Measurements from ENCODE around the gene FERD3L. TPM values are rescaled to one million over a fixed set of nuclear protein-coding genes. Genes with fewer than 3 reads are reported as not detected.

The FERD3L gene
- total and polyA plus RNA-seq, 4 donors: not detected

GRCh38 chr7:19181634-19182033 lies 36.4 kb upstream of the FERD3L start:
- H3K4me1 ChIP-seq (ENCODE audit: control insufficient read depth in 4 of 4, insufficient read depth in 4 of 4, low read length in 3 of 4): no peaks in the 10 kb centered on the region
- no peak overlapping the region for H3K27ac ChIP-seq (ENCODE audit: low read depth in 1 of 2, low read length in 2 of 2)
- WGBS: 70% methylated on average over 1 of the region's 1 CpG
- TF ChIP-seq HNF4A (conservative IDR thresholded peaks at IDR 0.05) (no peak), RAD21 (IDR thresholded peaks at IDR 0.05) (no peak), FOXA1 (IDR thresholded peaks at IDR 0.05) (no peak), MAX (IDR thresholded peaks at IDR 0.05) (no peak), HNF4G (IDR thresholded peaks at IDR 0.05) (no peak), YY1 (IDR thresholded peaks at IDR 0.05) (no peak), FOXA2 (IDR thresholded peaks at IDR 0.05) (no peak), ATF3 (IDR thresholded peaks at IDR 0.05) (no peak), TAF1 (conservative IDR thresholded peaks at IDR 0.05) (no peak), SP1 (IDR thresholded peaks at IDR 0.05) (no peak), GABPA (IDR thresholded peaks at IDR 0.05 in 1 of 2, conservative IDR thresholded peaks at IDR 0.05 in 1 of 2) (no peak), NR2F2 (IDR thresholded peaks at IDR 0.05) (no peak), EGR1 (IDR thresholded peaks at IDR 0.05; ENCODE audit: low read depth in 2 of 2) (no peak), RXRA (IDR thresholded peaks at IDR 0.05) (no peak), JUND (IDR thresholded peaks at IDR 0.05) (no peak)
- TF ChIP-seq, protein P1, sequence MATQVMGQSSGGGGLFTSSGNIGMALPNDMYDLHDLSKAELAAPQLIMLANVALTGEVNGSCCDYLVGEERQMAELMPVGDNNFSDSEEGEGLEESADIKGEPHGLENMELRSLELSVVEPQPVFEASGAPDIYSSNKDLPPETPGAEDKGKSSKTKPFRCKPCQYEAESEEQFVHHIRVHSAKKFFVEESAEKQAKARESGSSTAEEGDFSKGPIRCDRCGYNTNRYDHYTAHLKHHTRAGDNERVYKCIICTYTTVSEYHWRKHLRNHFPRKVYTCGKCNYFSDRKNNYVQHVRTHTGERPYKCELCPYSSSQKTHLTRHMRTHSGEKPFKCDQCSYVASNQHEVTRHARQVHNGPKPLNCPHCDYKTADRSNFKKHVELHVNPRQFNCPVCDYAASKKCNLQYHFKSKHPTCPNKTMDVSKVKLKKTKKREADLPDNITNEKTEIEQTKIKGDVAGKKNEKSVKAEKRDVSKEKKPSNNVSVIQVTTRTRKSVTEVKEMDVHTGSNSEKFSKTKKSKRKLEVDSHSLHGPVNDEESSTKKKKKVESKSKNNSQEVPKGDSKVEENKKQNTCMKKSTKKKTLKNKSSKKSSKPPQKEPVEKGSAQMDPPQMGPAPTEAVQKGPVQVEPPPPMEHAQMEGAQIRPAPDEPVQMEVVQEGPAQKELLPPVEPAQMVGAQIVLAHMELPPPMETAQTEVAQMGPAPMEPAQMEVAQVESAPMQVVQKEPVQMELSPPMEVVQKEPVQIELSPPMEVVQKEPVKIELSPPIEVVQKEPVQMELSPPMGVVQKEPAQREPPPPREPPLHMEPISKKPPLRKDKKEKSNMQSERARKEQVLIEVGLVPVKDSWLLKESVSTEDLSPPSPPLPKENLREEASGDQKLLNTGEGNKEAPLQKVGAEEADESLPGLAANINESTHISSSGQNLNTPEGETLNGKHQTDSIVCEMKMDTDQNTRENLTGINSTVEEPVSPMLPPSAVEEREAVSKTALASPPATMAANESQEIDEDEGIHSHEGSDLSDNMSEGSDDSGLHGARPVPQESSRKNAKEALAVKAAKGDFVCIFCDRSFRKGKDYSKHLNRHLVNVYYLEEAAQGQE (IDR thresholded peaks at IDR 0.05): no peak
- TF ChIP-seq, protein P2, sequence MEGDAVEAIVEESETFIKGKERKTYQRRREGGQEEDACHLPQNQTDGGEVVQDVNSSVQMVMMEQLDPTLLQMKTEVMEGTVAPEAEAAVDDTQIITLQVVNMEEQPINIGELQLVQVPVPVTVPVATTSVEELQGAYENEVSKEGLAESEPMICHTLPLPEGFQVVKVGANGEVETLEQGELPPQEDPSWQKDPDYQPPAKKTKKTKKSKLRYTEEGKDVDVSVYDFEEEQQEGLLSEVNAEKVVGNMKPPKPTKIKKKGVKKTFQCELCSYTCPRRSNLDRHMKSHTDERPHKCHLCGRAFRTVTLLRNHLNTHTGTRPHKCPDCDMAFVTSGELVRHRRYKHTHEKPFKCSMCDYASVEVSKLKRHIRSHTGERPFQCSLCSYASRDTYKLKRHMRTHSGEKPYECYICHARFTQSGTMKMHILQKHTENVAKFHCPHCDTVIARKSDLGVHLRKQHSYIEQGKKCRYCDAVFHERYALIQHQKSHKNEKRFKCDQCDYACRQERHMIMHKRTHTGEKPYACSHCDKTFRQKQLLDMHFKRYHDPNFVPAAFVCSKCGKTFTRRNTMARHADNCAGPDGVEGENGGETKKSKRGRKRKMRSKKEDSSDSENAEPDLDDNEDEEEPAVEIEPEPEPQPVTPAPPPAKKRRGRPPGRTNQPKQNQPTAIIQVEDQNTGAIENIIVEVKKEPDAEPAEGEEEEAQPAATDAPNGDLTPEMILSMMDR (IDR thresholded peaks at IDR 0.05; ENCODE audit: low read depth, low read length, missing input control): no peak
- TF ChIP-seq, protein P3, sequence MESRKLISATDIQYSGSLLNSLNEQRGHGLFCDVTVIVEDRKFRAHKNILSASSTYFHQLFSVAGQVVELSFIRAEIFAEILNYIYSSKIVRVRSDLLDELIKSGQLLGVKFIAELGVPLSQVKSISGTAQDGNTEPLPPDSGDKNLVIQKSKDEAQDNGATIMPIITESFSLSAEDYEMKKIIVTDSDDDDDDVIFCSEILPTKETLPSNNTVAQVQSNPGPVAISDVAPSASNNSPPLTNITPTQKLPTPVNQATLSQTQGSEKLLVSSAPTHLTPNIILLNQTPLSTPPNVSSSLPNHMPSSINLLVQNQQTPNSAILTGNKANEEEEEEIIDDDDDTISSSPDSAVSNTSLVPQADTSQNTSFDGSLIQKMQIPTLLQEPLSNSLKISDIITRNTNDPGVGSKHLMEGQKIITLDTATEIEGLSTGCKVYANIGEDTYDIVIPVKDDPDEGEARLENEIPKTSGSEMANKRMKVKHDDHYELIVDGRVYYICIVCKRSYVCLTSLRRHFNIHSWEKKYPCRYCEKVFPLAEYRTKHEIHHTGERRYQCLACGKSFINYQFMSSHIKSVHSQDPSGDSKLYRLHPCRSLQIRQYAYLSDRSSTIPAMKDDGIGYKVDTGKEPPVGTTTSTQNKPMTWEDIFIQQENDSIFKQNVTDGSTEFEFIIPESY (IDR thresholded peaks at IDR 0.05): no peak
- no peak overlapping the region for H3K4me3 ChIP-seq (ENCODE audit: low read depth in 1 of 3, low read length in 3 of 3)
- H3K9ac ChIP-seq (ENCODE audit: low read depth in 1 of 2, low read length in 2 of 2): no peak overlapping the region
- H3K36me3 ChIP-seq (ENCODE audit: control insufficient read depth in 4 of 4, insufficient read depth in 3 of 4, low read depth in 1 of 4, low read length in 3 of 4): no peaks in the 10 kb centered on the region
- H3K9me3 ChIP-seq (ENCODE audit: control insufficient read depth in 4 of 4, low read length in 3 of 4): peaks cover 4 to 12% (median 6%) of the 10 kb centered on the region in 4 donors
- no peaks in the 10 kb centered on the region for H3K27me3 ChIP-seq (ENCODE audit: control insufficient read depth in 4 of 4, insufficient read depth in 4 of 4, low read length in 3 of 4)
- DNase-seq (ENCODE audit: low spot score): no peak
